Body of pancreas (tissue), 4 donors: ENCODE results near the gene RIPK3. TPM values are rescaled to one million over a fixed set of nuclear protein-coding genes. Genes with fewer than 3 reads are reported as not detected.

ENCODE experiments used
- ATAC-seq: fragments of 150-250 bp; one replicate; pipeline ENCODE4 v1.9.1; 2016
- DNase-seq, 4 donors: peaks; one replicate each; pipeline ENCODE4 v3.0.0-alpha.2; 2019
- H3K27ac ChIP-seq, 4 donors: fragments of 200-600 bp; sonication (generic); 1 replicate in 3 of 4; 2 replicates in 1 of 4; pipeline versions ENCODE4 v1.5.1 to v1.6.1; 2016 to 2019; ENCODE audit warnings: mild to moderate bottlenecking in 1 of 4, mixed read lengths in 1 of 4, moderate library complexity in 1 of 4
- H3K27me3 ChIP-seq, 2 donors: fragments of 200-600 bp; sonication (generic); one replicate each; pipeline ENCODE4 v1.6.0; 2016; ENCODE audit warnings: mild to moderate bottlenecking in 1 of 2
- H3K36me3 ChIP-seq, 2 donors: fragments of 200-600 bp; sonication (generic); replicated peaks in 1 of 2; 2 replicates each; pipeline ENCODE4 v1.5.1; 2016; ENCODE audit warnings: low read depth in 2 of 2; ENCODE audit not compliant: insufficient read depth in 1 of 2
- H3K4me1 ChIP-seq: fragments of 200-600 bp; sonication (generic); one replicate; pipeline ENCODE4 v1.6.0; 2016
- H3K4me3 ChIP-seq, 2 donors: fragments of 200-600 bp; sonication (generic); 1 replicate in 1 of 2; 2 replicates in 1 of 2; pipeline ENCODE4 v1.5.1; 2016 to 2019
- H3K9me3 ChIP-seq, 3 donors: fragments of 200-600 bp; sonication (generic); 1 replicate in 2 of 3; 2 replicates in 1 of 3; pipeline ENCODE4 v1.5.1; 2016
- CTCF ChIP-seq, 7 experiments: fragments of 450-650 bp in 4 of 7; fragments of 200-600 bp in 3 of 7; sonication (generic) in 3 of 7; IDR thresholded peaks; one replicate each; pipeline ENCODE4 v1.5.1; 2016 to 2019; ENCODE audit warnings: antibody characterized with exemption in 7 of 7
- POLR2A ChIP-seq, 3 donors: fragments of 450-650 bp; IDR thresholded peaks; one replicate each; pipeline ENCODE4 v1.6.1; 2016; ENCODE audit warnings: antibody characterized with exemption in 3 of 3, mild to moderate bottlenecking in 2 of 3
- WGBS, 2 donors: methylation state at CpG; one replicate each; pipeline ENCODE4 v1.1.5; 2017; 5-methylcytosine and 5-hydroxymethylcytosine counted together
- intact Hi-C: fragments of 100-400 bp; cut with DNase I; formaldehyde crosslinking; loops from one replicate; pipeline ENCODE4 v1.15.1; 2023
- total RNA-seq, 2 donors: library from RNA; depleted of rRNA; stranded (reverse); fragments of >200 nt; gene quantifications; one replicate each; pipeline ENCODE4 v1.1.0, GENCODE V29; 2016

The RIPK3 gene
- total RNA-seq, 2 donors from 2014 or later, result 6.0 to 9.9 TPM

GRCh38 chr14:24369907-24370687, 30.3 kb upstream of the RIPK3 start:
- H3K27ac ChIP-seq, result no peak overlapping the region
- no peaks in the 10 kb centered on the region for H3K36me3 ChIP-seq
- peaks cover 26% of the 10 kb centered on the region for H3K4me1 ChIP-seq
- no peak for ATAC-seq
- intact Hi-C loops, result loop anchor here (5.0 kb wide), 2 partner anchors 42 to 62 kb away; no protein-coding TSS in a partner anchor
- DNase-seq, result no peak
- H3K4me3 ChIP-seq, result no peak overlapping the region
- H3K9me3 ChIP-seq, result no peaks in the 10 kb centered on the region
- TF ChIP-seq POLR2A (IDR thresholded peaks at IDR 0.05) (no peak), CTCF (IDR thresholded peaks at IDR 0.05) (no peak)
- WGBS, 2 donors, result 76 to 80% methylated on average over 3 to 32 of the region's 32 CpGs
- no peaks in the 10 kb centered on the region for H3K27me3 ChIP-seq

GRCh38 chr14:24369463-24369862, 29.7 kb upstream of the RIPK3 start:
- Histone ChIP-seq H3K4me1 (peaks cover 28% of the 10 kb centered on the region), H3K36me3 (no peaks in the 10 kb centered on the region), H3K4me3 (no peak overlapping the region), H3K27ac (peak overlapping the region in 2 of 4 donors; percentile 65 to 90), H3K9me3 (no peaks in the 10 kb centered on the region), H3K27me3 (no peaks in the 10 kb centered on the region)
- DNase-seq (no peak), ATAC-seq (no peak)
- no peak for TF ChIP-seq CTCF (IDR thresholded peaks at IDR 0.05)
- TF ChIP-seq POLR2A (IDR thresholded peaks at IDR 0.05), result no peak
- 87 to 88% methylated on average over 13 to 20 of the region's 20 CpGs for WGBS, 2 donors
- intact Hi-C loops, result no loop called here

GRCh38 chr14:24368562-24369252, 28.9 kb upstream of the RIPK3 start:
- ATAC-seq (no peak), DNase-seq (peak; percentile 34 to 60 (median 44))
- H3K36me3 ChIP-seq, result no peaks in the 10 kb centered on the region
- peaks cover 28% of the 10 kb centered on the region for H3K4me1 ChIP-seq
- peak overlapping the region; percentile 60 to 90 (median 70) for H3K27ac ChIP-seq
- no peaks in the 10 kb centered on the region for H3K27me3 ChIP-seq
- TF ChIP-seq POLR2A (IDR thresholded peaks at IDR 0.05), result peak in 2 of 3 donors; percentile 12 to 29
- no peak for TF ChIP-seq CTCF (IDR thresholded peaks at IDR 0.05)
- intact Hi-C loops, result no loop called here
- 12 to 21% methylated on average over 9 to 32 of the region's 52 CpGs for WGBS, 2 donors
- H3K9me3 ChIP-seq, result no peaks in the 10 kb centered on the region
- H3K4me3 ChIP-seq, result peak overlapping the region in 1 of 2 donors; percentile 11

GRCh38 chr14:24368212-24368561, 28.4 kb upstream of the RIPK3 start:
- 9 to 11% methylated on average over 10 to 14 of the region's 15 CpGs for WGBS, 2 donors
- intact Hi-C loops, result no loop called here
- Histone ChIP-seq H3K4me1 (peaks cover 28% of the 10 kb centered on the region), H3K27ac (peak overlapping the region; percentile 60 to 90 (median 70)), H3K36me3 (no peaks in the 10 kb centered on the region), H3K27me3 (no peaks in the 10 kb centered on the region), H3K4me3 (peak overlapping the region in 1 of 2 donors; percentile 11), H3K9me3 (no peaks in the 10 kb centered on the region)
- DNase-seq, result peak in 1 of 4 donors; percentile 28
- TF ChIP-seq CTCF (IDR thresholded peaks at IDR 0.05) (no peak), POLR2A (IDR thresholded peaks at IDR 0.05) (no peak)
- no peak for ATAC-seq
